ENCODE data around the gene MBD5. TPM values are rescaled to one million over a fixed set of nuclear protein-coding genes. Genes with fewer than 3 reads are reported as not detected.

MBD5 gene
- total RNA-seq, 2 donors from 2014 or later: 20.8 to 33.5 TPM

- Histone ChIP-seq H3K27ac (no peak overlapping the region), H3K4me1 (no peaks in the 10 kb centered on the region), H3K9me3 (no peaks in the 10 kb centered on the region), H3K27me3 (no peaks in the 10 kb centered on the region), H3K36me3 (replicated peaks in 1 of 2; ENCODE audit: insufficient read depth in 1 of 2, low read depth in 2 of 2) (no peaks in the 10 kb centered on the region), H3K4me3 (no peak overlapping the region)
- 84 to 91% methylated on average over 5 of the region's 5 CpGs for WGBS, 2 donors
- ATAC-seq: no peak
- intact Hi-C loops (cut with DNase I): no loop called here
- no peak for DNase-seq
- TF ChIP-seq CTCF (IDR thresholded peaks at IDR 0.05) (no peak), POLR2A (IDR thresholded peaks at IDR 0.05) (no peak)
Measured at GRCh38 chr2:148305476-148305875, 284.6 kb downstream of the MBD5 start.

GRCh38 chr2:148306027-148306426 lies 285.1 kb downstream of the MBD5 start:
- intact Hi-C loops (cut with DNase I): no loop called here
- Histone ChIP-seq H3K27ac (no peak overlapping the region), H3K4me1 (no peaks in the 10 kb centered on the region), H3K9me3 (no peaks in the 10 kb centered on the region), H3K36me3 (replicated peaks in 1 of 2; ENCODE audit: insufficient read depth in 1 of 2, low read depth in 2 of 2) (no peaks in the 10 kb centered on the region), H3K27me3 (no peaks in the 10 kb centered on the region), H3K4me3 (no peak overlapping the region)
- ATAC-seq (no peak), DNase-seq (no peak)
- 93 to 94% methylated on average over 2 of the region's 2 CpGs for WGBS, 2 donors
- no peak for TF ChIP-seq POLR2A (IDR thresholded peaks at IDR 0.05)
- no peak for TF ChIP-seq CTCF (IDR thresholded peaks at IDR 0.05)

GRCh38 chr2:148317598-148317997 lies 296.7 kb downstream of the MBD5 start:
- Histone ChIP-seq H3K27ac (no peak overlapping the region), H3K9me3 (no peaks in the 10 kb centered on the region), H3K4me1 (no peaks in the 10 kb centered on the region), H3K4me3 (no peak overlapping the region), H3K27me3 (no peaks in the 10 kb centered on the region), H3K36me3 (replicated peaks in 1 of 2; ENCODE audit: insufficient read depth in 1 of 2, low read depth in 2 of 2) (no peaks in the 10 kb centered on the region)
- 64 to 66% methylated on average over 3 of the region's 3 CpGs for WGBS, 2 donors
- ATAC-seq: no peak
- TF ChIP-seq CTCF (IDR thresholded peaks at IDR 0.05) (no peak), POLR2A (IDR thresholded peaks at IDR 0.05) (no peak)
- intact Hi-C loops (cut with DNase I): no loop called here
- DNase-seq: no peak

- no peaks in the 10 kb centered on the region for H3K27me3 ChIP-seq
- H3K4me3 ChIP-seq: no peak overlapping the region
- ATAC-seq (no peak), DNase-seq (no peak)
- no peaks in the 10 kb centered on the region for H3K4me1 ChIP-seq
- intact Hi-C loops (cut with DNase I): no loop called here
- no peak overlapping the region for H3K27ac ChIP-seq
- no peaks in the 10 kb centered on the region for H3K36me3 ChIP-seq (replicated peaks in 1 of 2; ENCODE audit: insufficient read depth in 1 of 2, low read depth in 2 of 2)
- no peak for TF ChIP-seq CTCF (IDR thresholded peaks at IDR 0.05)
- peaks cover 0 to 6% (median 0%) of the 10 kb centered on the region in 3 donors for H3K9me3 ChIP-seq
Measured at GRCh38 chr2:148338541-148338940, 317.6 kb downstream of the MBD5 start.

- WGBS, 2 donors: 94 to 98% methylated on average over 4 of the region's 4 CpGs
- no peaks in the 10 kb centered on the region for H3K27me3 ChIP-seq
- no peak overlapping the region for H3K4me3 ChIP-seq
- ATAC-seq (no peak), DNase-seq (no peak)
- no peaks in the 10 kb centered on the region for H3K36me3 ChIP-seq (replicated peaks in 1 of 2; ENCODE audit: insufficient read depth in 1 of 2, low read depth in 2 of 2)
- no peaks in the 10 kb centered on the region for H3K4me1 ChIP-seq
- TF ChIP-seq CTCF (IDR thresholded peaks at IDR 0.05): no peak
- TF ChIP-seq POLR2A (IDR thresholded peaks at IDR 0.05): no peak
- H3K9me3 ChIP-seq: peaks cover 0 to 6% (median 0%) of the 10 kb centered on the region in 3 donors
- H3K27ac ChIP-seq: no peak overlapping the region
- intact Hi-C loops (cut with DNase I): no loop called here
Measured at GRCh38 chr2:148342086-148342485, 321.2 kb downstream of the MBD5 start.
